SU-DHL-6 (cell line): ENCODE results near the gene EIF4G1.
A peak's percentile ranks its signal among the peaks of the same experiment; 100 is the strongest.

Experiments used
- H2AFZ ChIP-seq: fragments of 200-600 bp; sonication (generic); 2 replicates; pipeline ENCODE4 v1.6.1; 2014; ENCODE audit warnings: low read depth, mild to moderate bottlenecking, moderate library complexity, mixed read lengths, antibody characterized with exemption, low read length; ENCODE audit not compliant: severe bottlenecking
- H3F3A ChIP-seq: fragments of 200-600 bp; shearing (Covaris generic); 2 replicates; pipeline ENCODE4 v1.6.0; 2016; ENCODE audit warnings: antibody characterized with exemption, mild to moderate bottlenecking; ENCODE audit not compliant: insufficient read depth
- H3K27ac ChIP-seq: fragments of 200-600 bp; sonication (generic); 2 replicates; pipeline ENCODE4 v1.5.1; 2016; ENCODE audit warnings: low read depth, mild to moderate bottlenecking, low read length, moderate library complexity, mixed read lengths
- H3K27me3 ChIP-seq: fragments of 200-600 bp; sonication (generic), shearing (Covaris generic); 2 replicates; pipeline ENCODE4 v1.6.0; 2014; ENCODE audit warnings: mild to moderate bottlenecking, low read length
- H3K36me3 ChIP-seq: fragments of 200-600 bp; sonication (generic); 2 replicates; pipeline ENCODE4 v1.6.1; 2014; ENCODE audit warnings: mild to moderate bottlenecking, low read length, mixed read lengths
- H3K4me2 ChIP-seq: fragments of 300-600, 200-600 bp; shearing (Covaris generic), sonication (generic); 2 replicates; pipeline ENCODE4 v1.6.0; 2014; ENCODE audit warnings: low read length, low read depth, mild to moderate bottlenecking; ENCODE audit not compliant: poor library complexity, severe bottlenecking
- H3K4me3 ChIP-seq: fragments of 200-600 bp; sonication (generic); 2 replicates; pipeline ENCODE4 v1.5.1; 2014; ENCODE audit warnings: antibody characterized with exemption, low read length, mild to moderate bottlenecking, mixed read lengths; ENCODE audit not compliant: insufficient read depth, poor library complexity, severe bottlenecking
- H3K79me2 ChIP-seq: fragments of 200-600 bp; sonication (generic); 2 replicates; pipeline ENCODE4 v1.6.1; 2014; ENCODE audit warnings: mild to moderate bottlenecking, low read length, moderate library complexity; ENCODE audit not compliant: insufficient read depth
- H3K9ac ChIP-seq: fragments of 200-600 bp; sonication (generic); 2 replicates; pipeline ENCODE4 v1.7.0; 2014; ENCODE audit warnings: mild to moderate bottlenecking, low read length
- H3K9me2 ChIP-seq: fragments of 200-600 bp; sonication (generic); replicated peaks from 2 replicates; pipeline ENCODE4 v1.6.1; 2014; ENCODE audit warnings: low read length; ENCODE audit not compliant: insufficient read depth
- H3K9me3 ChIP-seq: fragments of 200-600 bp; sonication (generic); 2 replicates; pipeline ENCODE4 v1.6.1; 2014; ENCODE audit warnings: low read length, mixed read lengths; ENCODE audit not compliant: insufficient read depth
- H4K20me1 ChIP-seq: fragments of 200-600 bp; sonication (generic); 2 replicates; pipeline ENCODE4 v1.6.1; 2014; ENCODE audit warnings: low read depth, mild to moderate bottlenecking, antibody characterized with exemption, low read length, moderate library complexity, mixed read lengths
- CTCF ChIP-seq: fragments of 200-600 bp; sonication (generic); IDR thresholded peaks from one replicate; pipeline ENCODE4 v1.5.1; 2017; ENCODE audit warnings: antibody characterized with exemption, mild to moderate bottlenecking, low read length, moderate library complexity; ENCODE audit not compliant: insufficient read depth, poor library complexity, severe bottlenecking
- EZH2phosphoT487 ChIP-seq: fragments of 200-600 bp; sonication (generic), shearing (Covaris generic); conservative IDR thresholded peaks from 2 replicates; pipeline ENCODE4 v1.6.1; 2018; ENCODE audit warnings: mild to moderate bottlenecking, antibody characterized with exemption, low read length, moderate library complexity, mixed read lengths

EIF4G1 gene

GRCh38 chr3:184311633-184312032 lies 2.8 kb upstream of the EIF4G1 start:
- Histone ChIP-seq H3K27ac (no peak overlapping the region), H3K9me2 (no peaks in the 10 kb centered on the region), H3K27me3 (no peaks in the 10 kb centered on the region), H2AFZ (no peak overlapping the region), H4K20me1 (peaks cover 3% of the 10 kb centered on the region; the same call in 1 of the 2 replicates), H3K36me3 (no peaks in the 10 kb centered on the region), H3F3A (0 out of 2 replicates have a peak, but pooled peaks cover 7% of the 10 kb centered on the region), H3K4me3 (no peak overlapping the region), H3K79me2 (peaks cover 20% of the 10 kb centered on the region), H3K4me2 (no peak overlapping the region), H3K9ac (no peak overlapping the region; the same call in 1 of the 2 replicates), H3K9me3 (no peaks in the 10 kb centered on the region)
- TF ChIP-seq EZH2phosphoT487: no peak
- TF ChIP-seq CTCF: no peak

- H3K9me3 ChIP-seq: no peaks in the 10 kb centered on the region
- peak overlapping the region; percentile 99 for H3K4me3 ChIP-seq
- H3F3A ChIP-seq: 0 out of 2 replicates have a peak, but pooled peaks cover 7% of the 10 kb centered on the region
- peak overlapping the region; percentile 76 for H3K27ac ChIP-seq
- peaks cover 12% of the 10 kb centered on the region; the same call in 1 of the 2 replicates for H4K20me1 ChIP-seq
- H3K4me2 ChIP-seq: peak overlapping the region; percentile 88
- H3K36me3 ChIP-seq: no peaks in the 10 kb centered on the region
- peaks cover 51% of the 10 kb centered on the region for H3K79me2 ChIP-seq
- H2AFZ ChIP-seq: no peak overlapping the region
- peak overlapping the region; percentile 99 for H3K9ac ChIP-seq
- no peaks in the 10 kb centered on the region for H3K27me3 ChIP-seq
- no peak for TF ChIP-seq CTCF
- TF ChIP-seq EZH2phosphoT487: no peak
- H3K9me2 ChIP-seq: no peaks in the 10 kb centered on the region
These were observed 515 bp downstream of the EIF4G1 start for GRCh38 chr3:184314700-184315542.

DNA sequence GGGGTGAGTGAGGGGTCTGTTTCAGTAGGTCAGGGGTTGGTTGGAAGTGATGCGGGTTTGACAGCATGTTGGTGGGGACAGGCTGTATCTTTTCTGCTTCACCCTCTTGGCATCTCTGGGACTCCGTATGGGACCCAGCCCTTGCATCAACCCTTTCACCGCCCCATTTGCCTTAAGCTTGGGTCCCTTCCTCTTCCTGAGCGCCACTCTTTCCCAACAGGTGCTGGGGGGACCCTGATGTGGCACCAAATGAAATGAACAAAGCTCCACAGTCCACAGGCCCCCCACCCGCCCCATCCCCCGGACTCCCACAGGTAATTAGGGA lies 1.1 kb downstream of the EIF4G1 start:
- Histone ChIP-seq H3K9ac (peak overlapping the region; percentile 99), H3K27me3 (no peaks in the 10 kb centered on the region), H3K9me3 (no peaks in the 10 kb centered on the region), H3K79me2 (peaks cover 56% of the 10 kb centered on the region), H3K4me3 (peak overlapping the region; percentile 99), H3F3A (0 out of 2 replicates have a peak, but pooled peaks cover 7% of the 10 kb centered on the region), H3K36me3 (0 out of 2 replicates have a peak, but pooled peaks cover 2% of the 10 kb centered on the region), H2AFZ (no peak overlapping the region), H3K27ac (peak overlapping the region; percentile 76), H4K20me1 (peaks cover 12% of the 10 kb centered on the region; the same call in 1 of the 2 replicates), H3K4me2 (peak overlapping the region; percentile 88), H3K9me2 (no peaks in the 10 kb centered on the region)
- TF ChIP-seq EZH2phosphoT487: no peak
- TF ChIP-seq CTCF: no peak
